ENCODE measurements around the gene FGFR3.

- TF ChIP-seq CTCF (conservative IDR thresholded peaks at IDR 0.05 in 1 of 2, IDR thresholded peaks at IDR 0.05 in 1 of 2; ENCODE audit: extremely low read depth in 1 of 2, insufficient read depth in 1 of 2, low read depth in 1 of 2, low read length in 2 of 2) (no peak), EZH2 (IDR thresholded peaks at IDR 0.05; ENCODE audit: borderline replicate concordance, low read length) (no peak)
Observed at GRCh38 chr4:1746919-1747602, 46.0 kb upstream of the FGFR3 start.

Measured in mammary epithelial cell (primary cell).